ENCODE measurements around the gene DSN1.

Gene DSN1

DNA sequence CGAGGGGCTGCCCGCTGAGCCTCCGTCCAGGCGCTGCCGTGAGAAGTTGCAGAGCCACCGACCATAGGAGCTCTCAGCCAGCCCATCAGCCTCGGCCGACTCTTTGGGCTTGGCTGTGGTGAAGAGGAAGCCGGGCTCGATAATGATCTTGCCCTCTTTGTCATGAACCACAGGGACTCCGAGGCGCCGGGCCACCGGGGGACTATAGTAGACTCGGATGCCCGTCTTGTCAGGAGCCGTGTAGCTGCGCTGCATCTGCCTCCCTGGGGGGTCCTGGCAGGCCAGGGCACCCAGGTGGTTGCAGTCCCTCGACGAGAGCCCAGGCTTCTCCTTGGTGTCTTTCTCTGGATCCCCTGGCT is 20.5 kb upstream of the DSN1 start:
- DNase-seq, result no peak

DNA sequence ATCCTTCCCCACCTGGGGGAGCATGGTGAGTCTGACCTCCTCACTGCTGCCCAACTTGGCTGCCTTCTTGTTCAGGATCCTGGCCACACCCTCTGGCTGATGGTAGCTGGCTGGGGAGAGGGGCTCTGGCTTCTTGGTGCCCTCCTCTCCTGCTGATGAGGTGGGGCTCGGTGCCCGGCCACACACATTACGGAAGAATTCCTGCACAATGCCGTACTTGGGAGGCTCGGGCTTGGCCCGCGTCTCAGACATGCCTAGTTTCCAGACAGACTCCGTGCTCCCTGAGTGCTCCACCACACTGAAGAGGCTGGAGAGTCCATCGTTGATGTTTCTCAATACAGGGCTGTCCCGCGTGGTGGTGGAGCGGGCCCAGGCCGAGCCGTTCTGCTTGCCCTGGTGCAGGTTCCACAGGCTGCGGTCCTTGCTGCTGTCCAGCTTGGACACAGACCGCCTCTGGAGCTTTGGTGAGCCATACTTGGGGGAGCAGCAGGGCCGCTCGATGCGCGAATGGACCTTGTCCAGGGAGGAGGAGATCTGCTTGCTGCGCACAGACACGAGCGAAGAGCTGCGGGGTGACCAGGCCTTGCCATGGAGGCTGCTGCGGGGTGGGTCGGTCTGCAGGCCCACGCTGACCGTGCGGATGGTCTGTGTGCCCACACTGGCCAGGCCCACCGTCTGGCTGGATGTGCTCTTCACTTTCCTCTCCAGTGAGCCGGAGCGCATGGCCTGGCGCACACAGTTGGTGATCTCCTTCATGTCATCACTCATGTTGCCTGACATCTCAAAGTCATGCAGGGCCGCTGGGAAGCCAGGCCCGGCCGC is 19.9 kb upstream of the DSN1 start:
- DNase-seq, result no peak

DNA sequence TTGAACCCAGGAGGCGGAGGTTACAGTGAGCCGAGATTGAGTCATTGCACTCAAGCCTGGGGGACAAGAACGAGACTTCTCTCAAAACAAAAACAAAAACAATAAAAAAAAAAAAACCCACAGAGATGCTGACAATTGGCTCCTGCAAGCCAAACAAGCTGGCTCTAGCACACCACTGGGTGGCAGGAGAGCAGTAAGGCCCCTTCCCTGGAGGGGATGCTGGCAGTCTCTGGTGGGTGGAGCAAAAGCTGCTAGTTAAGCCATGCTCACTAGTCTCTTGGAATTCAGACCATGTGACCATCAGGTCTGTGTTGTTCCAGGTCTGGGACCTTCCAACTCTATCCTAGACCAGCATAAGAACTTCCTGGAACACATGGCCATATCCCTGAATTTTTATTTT is 18.9 kb upstream of the DSN1 start:
- DNase-seq, result no peak

DNA sequence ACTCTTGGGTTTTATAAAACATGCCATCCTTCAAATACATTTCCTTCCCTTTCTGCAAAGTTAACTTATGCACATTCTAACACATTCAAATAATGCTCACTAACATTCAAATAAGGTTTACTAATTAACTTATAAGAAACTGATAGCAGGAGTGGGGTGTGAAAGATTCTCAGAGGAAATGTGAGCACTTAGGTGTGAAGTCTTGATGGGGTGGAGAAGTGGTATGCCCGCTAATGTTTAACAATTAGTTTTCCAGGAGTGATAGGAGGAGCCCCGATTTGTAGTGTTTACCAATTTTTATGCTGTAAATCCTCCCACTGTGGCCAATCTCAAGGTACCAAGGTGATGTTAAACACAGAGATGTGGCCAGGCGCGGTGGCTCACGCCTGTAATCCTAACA is 18.3 kb upstream of the DSN1 start:
- no peak for DNase-seq

DNA sequence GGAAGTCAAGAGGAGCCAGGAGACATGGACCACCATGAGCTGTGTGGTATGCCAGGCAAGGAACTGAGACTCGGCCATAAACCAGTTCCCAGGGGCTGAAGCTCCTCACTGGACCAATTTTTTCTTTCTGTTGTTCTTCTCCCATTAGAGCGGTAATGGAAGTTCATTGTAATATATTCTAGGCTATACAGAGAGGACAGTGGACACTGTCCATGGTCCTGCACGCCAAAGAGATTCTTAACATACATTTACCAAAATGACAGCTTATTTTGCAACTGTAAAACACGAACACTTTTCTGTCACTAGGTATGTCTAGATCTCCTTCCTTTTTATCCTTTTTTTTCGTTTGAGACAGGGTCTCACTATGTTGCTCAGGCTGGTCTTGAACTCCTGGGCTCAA is 13.1 kb upstream of the DSN1 start:
- DNase-seq, result no peak

DNA sequence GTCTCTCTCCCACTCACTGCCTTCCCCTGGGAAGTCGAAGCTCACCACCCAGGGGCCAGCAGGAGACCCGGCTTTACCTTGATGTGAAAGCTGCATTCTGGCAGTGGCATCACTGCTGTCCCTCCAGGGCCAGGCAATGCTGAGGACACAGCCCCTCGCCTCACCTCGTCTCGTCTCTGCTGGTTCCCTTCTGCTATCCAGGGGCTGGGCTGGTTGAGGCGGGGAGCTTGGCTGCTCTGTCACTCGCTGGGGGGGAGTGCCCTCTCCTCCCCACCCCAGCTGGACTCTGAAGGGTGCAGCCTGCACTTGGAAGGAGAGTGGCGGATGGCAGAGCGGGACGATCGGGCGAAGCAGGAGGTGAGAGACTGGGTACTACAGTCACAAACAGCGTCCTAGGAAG is 12.7 kb upstream of the DSN1 start:
- no peak for DNase-seq

DNA sequence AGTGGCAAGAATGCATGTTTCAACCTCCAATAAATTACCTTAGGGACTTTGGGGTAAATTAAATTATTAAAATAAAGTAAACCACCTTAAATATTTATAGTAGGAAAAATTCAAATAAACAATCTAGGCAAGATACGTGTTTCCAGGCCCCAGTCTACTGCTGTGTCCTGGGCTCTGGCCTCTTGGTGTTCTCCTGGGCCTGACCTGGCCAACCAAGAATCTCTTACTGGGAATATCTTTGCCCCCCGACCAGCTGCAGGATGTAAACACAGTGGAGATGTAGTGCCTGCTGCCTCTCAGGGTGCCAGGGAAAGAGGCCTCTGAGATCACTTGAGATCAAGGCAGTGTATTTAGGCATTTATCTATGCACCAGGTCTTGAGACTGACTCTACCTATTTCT is 11.7 kb upstream of the DSN1 start:
- no peak for DNase-seq

DNA sequence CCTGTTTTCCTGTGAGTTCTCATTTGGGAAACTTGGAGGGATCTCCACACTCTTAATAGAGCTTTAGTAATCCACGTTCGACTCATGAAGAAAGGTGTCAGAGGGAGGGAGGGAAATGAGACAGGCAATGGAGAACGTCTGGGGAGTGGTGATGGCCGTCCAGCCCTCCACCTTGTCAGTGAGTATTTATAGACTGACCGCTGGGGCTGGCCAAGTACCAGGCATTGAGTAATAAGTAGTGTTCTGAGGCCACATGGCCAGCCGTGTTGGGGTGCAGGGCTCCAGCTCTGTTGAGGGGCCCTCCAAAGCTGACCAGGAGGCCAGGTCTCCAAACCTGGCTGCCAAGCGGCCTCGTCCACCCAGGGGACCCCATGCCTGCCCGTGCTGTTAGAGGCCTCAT is 11.3 kb upstream of the DSN1 start:
- DNase-seq, result no peak

DNA sequence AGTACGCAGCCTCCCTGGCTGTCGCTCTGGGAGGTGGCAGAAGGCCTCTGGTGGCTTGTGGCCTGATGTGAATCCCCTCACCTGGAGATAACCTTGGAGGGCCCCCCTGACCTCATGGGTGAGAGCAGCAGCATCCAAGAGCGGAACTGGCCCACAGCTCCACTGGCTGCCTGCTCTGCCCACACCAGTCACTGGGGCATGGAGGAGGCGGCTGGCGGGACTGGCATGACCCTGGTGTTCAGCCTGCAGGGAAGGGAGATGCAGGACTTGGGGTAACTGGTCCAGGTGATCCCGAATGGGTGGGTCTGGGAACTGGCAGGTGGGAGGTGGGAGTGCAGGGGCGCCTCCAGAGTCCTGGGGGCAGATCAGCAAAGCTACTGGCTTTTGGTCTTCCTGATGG is 10.6 kb upstream of the DSN1 start:
- DNase-seq, result no peak

DNA sequence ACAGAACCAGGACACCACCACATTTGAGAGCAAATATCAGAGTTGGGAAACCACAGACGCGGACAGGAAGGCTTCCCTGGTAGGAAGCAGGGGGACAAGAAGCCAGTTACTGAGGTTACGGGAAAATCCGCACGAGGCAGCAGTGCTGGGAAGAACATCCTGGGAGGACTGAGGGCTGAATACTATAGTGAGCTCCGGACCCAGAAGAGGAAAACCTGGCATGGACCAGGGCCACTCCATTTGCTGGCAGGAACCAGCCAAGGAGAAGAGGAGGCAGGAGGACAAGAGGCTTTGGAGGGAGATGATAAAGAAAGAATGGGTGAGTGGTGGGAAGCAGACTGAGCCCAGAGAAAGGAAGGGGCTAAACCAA is 6.1 kb upstream of the DSN1 start:
- no peak for DNase-seq

DNA sequence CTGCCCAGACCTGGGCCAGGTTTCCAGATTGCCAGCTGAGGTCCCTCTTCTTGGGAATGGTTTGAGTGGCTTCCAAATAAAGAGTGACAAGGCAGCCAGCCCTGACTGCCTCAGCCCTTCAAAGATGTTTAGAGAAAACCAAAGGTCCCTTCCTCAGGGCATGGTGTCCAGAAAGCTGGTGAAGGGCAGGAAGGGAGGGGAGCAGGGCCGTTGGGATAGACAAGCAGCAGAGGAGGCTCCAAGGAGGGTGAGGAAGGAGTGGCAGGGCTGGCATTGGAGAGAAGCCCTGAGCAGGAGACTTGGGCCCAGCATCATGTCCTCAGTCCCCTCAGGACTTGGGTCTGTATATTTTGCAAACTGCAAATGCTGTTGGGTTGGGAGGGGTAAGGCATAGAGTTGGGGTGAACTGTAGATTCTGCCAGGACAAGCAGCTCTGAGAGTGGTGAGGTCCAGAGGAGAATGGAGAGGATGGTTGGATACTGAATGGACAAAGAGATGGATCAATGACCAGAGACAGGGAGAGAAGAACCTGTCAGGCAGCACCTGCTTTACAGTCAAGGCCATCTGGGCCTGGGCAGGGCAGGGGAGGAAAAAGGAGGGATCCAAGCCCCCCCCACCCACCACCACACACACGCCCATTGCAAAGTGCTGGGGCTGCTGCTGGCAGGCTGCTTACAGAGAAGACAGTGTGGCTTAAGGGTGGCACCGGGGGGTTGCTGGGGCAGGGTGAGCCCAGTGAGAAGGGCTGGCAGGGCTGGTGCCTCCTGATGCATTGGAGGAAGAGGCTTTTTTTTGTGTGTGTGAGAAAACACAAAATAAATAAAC is 5.5 kb upstream of the DSN1 start:
- DNase-seq, result no peak

DNA sequence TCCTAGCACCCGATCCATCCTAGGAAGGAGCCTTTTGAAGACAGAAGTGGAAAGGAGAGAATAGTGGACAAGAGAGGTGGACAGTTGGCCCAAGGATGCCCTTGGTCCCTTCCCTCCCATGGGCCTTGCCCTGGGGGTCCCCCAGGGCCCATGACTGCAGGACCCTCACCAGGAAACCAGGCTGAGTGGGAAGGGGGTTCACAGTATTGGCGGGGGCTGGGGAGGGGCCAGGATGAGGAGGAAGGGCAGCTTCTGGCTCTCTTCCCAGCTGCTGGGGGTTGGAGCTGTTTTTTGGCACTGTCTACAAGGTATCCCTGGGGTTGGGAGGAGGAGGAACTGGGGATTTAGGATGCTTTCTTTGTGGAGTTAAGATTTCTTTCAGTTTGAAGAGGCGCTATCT is 4.0 kb upstream of the DSN1 start:
- no peak for DNase-seq

DNA sequence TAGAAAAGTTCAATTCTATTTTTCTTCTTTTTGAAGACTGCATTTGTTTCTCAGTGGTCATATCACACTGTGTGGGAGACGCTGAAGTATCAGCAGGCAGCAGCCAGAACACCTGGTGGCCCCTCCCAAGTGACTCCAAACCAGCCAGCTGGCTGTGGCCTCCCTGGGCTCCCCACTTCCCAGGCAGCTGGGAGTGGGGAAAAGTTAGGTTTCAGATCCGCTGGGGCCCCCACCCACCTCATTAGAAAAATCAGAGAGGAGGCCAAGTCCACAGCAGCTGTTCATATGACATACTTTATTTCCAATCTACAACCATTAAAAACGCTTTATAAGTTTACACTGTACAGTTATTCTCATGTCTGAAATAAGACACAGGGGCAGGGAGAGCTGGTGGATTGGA is 3.6 kb upstream of the DSN1 start:
- DNase-seq, result no peak

DNA sequence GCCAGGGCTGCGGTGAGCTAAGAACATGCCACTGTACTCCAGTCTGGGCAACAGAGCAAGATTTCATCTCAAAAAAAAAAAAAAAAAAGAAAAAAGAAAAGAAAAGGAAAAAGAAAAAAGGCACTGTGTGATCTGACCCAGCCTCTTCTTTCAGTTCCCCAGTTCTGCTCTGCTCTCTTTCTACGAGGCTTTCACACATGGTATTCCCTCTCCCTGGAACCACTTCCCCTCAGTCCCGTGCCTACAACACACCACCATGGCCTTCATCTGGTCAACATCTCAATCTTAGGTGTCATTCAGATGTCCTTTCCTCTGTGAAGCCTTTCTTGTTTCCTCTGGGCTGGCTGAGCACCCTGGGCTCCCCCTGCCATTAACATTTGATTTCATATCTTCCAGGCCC is 2.3 kb upstream of the DSN1 start:
- no peak for DNase-seq

DNA sequence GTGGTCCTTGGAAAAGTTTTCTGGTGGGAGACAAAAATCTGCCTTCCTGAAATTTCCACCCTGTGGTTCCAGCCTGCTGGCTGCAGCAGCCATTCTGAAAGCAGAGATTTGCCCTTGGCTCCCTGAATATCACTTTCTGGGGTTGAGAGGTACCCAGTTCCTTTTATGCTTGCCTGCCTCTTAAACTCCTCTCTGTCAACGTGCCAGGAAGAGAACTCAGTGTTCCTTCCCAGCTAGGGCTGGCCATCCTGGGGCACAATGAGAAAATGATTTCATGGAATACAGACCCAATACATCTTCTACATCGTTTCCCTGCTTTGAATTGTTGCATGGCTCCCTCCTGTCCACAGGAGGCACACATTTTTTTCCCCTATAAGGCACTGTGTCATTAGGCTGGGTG is 1.6 kb upstream of the DSN1 start:
- DNase-seq, result no peak

DNA sequence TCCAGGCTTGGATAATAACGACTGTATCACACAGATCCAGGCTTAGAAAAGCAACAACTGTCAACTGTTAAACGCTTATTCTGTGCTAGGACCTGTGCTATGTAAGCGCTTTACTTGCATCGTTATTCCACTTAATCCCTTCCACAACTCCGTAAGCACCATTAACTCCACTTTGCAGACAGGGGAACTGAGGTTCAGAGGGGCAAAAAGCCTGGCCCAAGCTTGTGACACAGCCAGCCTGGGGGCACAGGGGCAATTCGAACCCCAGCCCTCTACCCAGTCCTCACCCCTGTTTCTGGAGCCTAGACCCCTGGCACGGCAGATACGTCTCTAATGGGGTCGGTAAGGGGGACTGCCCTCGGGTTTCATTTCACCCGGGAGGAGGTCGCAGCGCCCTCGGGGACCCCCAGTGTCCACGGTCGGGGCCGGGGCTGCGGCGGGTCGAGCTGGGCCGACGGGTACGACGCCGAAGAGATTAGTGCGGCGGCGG is 411 bp downstream of the DSN1 start:
- DNase-seq, result no peak

DNA sequence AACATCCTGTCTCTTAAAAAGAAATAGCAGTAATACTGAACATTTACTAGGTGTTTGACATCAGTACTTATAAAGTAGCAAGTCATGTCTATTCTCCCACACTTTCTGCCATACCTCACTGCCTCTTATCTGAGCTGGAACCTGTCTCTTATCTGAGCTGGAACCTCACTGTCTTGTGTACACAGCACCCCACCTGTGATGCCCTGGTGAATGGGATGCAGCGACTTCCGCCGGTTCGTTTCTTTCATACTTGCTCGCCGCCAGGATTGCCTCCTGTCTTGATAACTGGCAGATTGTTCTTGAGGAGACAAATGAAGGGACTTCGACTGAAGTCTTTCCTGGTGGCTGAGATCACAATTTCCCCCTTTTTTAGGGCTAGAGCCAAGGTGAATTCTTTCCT is 2.9 kb downstream of the DSN1 start:
- DNase-seq, result no peak

DNA sequence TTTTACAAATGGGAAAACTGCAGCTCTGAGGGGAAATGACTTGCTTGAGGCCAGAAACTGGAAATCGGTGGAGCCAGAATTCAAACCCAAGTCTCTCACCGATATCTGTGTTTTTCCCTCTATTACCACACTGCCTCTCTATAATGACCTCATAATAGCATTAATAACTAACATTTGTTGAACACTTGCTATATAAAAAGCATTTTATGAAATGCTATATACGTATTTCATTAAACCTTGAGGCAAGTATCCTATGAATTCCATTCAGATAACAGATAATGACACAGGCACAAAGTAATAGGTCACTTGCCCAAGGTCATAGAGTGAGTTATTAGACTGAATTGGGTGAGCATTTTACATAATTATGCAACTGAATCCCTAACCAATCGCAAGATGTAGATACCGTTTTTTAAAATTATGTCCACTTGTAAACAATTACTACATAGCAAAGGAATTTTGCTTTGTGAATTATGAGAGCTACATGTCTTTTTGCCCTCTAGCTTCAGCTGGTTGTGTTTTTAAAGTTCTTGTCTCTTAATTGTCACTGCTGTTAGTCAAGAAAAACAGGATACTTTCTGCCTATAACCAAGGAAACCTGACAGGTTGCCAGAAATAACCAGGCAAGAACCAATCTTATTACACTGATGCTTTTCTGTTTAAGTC is 4.7 kb downstream of the DSN1 start:
- no peak for DNase-seq

DNA sequence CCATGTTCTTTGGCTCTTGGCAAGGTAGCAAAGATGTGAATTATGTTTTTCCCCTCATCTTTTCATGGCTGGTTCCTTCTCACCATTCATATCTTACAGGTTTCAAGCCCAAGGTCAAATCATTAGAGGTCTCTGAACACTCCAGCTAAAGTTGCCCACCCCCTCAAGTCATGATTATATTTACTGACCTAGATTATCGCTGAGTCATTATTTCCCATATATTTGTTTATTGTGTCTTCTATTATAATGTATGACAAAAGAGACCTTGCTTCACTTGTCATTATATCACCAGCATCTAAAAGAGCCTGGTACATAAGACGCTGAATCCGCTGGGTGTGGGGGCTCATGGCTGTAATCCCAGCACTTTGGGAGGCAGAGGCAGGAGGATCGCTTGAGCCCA is 12.4 kb downstream of the DSN1 start:
- DNase-seq, result no peak

DNA sequence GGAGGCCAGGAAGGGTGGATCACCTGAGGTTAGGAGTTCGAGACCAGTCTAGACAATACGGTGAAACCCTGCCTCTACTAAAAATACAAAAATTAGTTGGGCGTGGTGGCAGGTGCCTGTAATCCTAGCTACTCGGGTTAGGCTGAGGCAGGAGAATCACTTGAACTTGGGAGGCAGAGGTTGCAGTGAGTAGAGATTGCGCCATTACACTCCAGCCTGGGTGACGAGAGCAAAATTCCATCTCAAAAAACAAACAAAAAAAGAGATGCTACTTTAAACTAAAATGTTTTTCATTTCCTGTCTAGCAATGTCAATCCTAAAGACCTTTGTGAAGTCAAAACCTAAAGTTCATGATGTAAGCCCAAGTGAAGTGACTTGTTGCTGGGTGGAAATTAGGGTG is 12.9 kb downstream of the DSN1 start:
- DNase-seq, result no peak

DNA sequence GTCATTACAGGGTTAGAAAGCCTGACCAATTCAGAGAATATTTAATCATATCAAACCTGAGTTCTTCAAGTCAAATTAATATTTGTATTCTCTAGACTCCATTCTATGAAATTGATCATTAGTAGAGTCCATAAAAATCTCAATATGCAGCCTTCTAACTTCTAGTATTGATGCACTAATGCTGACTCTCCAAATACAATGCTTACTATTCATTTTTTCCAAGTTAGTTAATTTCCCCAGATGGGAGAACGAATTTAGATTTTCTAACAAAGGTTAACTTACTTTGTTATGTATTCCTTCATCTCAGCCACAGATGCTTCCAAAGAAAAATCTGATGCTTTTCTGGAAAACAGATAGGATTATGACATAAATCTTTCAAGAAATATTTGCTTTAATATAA is 15.3 kb downstream of the DSN1 start:
- DNase-seq, result no peak

DNA sequence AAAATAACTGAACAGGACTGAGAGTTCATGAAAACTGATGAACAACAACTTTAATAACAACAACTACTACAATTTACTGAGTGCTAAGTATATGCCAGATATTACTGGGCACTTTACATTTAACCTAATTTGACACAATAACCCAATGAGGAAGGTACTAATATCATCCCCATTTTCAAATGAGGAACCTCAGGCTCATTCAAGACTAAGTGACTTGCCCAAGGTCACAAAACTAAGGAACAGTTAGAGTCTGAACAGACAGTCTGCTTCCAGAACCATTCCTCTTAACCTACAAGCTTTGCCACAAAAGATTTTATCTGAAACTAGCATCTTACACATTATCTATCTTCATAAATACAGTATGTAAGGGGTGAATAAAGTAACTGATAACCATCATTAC is 17.1 kb downstream of the DSN1 start:
- no peak for DNase-seq

DNA sequence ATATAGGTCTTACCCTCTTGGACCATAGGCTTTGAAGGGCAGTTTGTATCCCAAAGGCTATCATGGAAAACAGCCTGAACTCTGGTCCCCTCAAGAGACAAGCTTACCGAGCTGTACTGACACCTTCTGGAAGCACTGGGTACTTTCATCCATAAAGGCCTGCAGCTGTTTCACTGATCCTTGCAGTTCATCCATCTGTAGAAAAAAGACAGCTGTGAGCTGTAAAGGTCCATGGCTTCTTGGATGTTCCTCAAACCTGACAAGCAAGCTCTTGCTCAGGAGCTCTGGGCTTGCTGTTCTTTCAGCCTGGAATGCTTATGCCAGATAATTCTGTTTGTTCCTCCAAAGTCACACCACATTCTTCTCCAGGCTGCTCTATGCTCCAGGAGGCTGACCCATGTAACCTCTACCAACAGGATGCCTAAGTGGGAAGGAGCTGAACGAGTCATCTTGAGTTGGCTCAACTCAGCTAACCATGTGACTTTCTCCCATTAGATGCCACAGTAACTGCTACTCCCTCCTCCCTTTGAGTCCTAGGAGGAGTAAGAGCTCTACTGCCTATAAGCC is 18.8 kb downstream of the DSN1 start:
- DNase-seq, result peak; percentile 43

DNA sequence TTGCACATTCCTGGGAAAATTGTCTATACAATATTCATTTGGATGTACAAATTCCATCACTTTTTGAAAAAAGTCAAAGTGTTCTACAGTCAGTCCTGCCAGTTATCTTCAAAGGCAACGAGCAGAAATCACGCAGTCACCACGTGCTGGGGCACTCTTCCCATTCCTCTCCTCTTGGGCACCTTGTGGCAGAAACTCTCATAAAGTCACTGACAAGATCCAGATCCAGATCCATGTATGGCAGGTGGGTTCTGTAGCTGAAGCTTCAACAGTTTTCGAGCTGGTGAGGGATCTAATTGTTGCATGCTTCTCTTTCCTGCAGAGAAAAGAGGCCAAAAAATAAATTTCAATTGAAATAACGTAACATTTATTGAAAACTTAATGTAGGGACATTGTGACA is 21.0 kb downstream of the DSN1 start:
- DNase-seq, result no peak
